A673 (cell line): ENCODE results near the gene CAPN2.

Experiments used
- EZH2 ChIP-seq: fragments of 200-600 bp; sonication (generic); IDR thresholded peaks from 2 replicates; pipeline ENCODE4 v1.6.1; 2017; ENCODE audit warnings: borderline replicate concordance, low read depth, mild to moderate bottlenecking, mixed read lengths, antibody characterized with exemption, low read length; ENCODE audit not compliant: poor library complexity, severe bottlenecking
- TF ChIP-seq, protein P1 (sequence below): fragments of 300-800, 200-600 bp; sonication (generic); conservative IDR thresholded peaks from 2 replicates; pipeline ENCODE4 v1.5.1; 2017; ENCODE audit warnings: low read depth, mild to moderate bottlenecking, antibody characterized with exemption, low read length, moderate library complexity, mixed read lengths

DNA sequence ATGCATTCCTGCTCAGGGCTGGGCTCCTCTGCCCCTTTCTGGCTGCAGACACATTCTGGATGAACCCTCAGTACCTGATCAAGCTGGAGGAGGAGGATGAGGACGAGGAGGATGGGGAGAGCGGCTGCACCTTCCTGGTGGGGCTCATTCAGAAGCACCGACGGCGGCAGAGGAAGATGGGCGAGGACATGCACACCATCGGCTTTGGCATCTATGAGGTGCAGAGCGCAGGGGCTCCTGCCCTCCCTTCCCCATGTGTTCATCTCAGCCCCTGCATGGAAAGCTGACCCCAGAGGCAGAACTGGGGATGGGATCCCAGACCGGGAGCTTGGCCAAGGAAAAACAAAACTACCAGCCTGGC lies 43.1 kb downstream of the CAPN2 start:
- no peak for TF ChIP-seq EZH2
- TF ChIP-seq, protein P1, sequence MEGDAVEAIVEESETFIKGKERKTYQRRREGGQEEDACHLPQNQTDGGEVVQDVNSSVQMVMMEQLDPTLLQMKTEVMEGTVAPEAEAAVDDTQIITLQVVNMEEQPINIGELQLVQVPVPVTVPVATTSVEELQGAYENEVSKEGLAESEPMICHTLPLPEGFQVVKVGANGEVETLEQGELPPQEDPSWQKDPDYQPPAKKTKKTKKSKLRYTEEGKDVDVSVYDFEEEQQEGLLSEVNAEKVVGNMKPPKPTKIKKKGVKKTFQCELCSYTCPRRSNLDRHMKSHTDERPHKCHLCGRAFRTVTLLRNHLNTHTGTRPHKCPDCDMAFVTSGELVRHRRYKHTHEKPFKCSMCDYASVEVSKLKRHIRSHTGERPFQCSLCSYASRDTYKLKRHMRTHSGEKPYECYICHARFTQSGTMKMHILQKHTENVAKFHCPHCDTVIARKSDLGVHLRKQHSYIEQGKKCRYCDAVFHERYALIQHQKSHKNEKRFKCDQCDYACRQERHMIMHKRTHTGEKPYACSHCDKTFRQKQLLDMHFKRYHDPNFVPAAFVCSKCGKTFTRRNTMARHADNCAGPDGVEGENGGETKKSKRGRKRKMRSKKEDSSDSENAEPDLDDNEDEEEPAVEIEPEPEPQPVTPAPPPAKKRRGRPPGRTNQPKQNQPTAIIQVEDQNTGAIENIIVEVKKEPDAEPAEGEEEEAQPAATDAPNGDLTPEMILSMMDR: no peak
